Prostate gland (tissue), 2 donors: ENCODE results near the gene GPR183. TPM values are rescaled to one million over a fixed set of nuclear protein-coding genes. Genes with fewer than 3 reads are reported as not detected.

Source experiments
- DNase-seq: peaks from one replicate; pipeline ENCODE4 v3.0.0-alpha.2; 2019; ENCODE audit warnings: low spot score
- H3K27ac ChIP-seq, 2 donors: fragments of 200-600 bp; sonication (generic); 2 replicates each; pipeline ENCODE4 v1.5.1; 2017 to 2019
- H3K27me3 ChIP-seq: fragments of 200-600 bp; sonication (generic); replicated peaks from 2 replicates; pipeline ENCODE4 v1.5.1; 2019; ENCODE audit not compliant: insufficient read depth
- H3K36me3 ChIP-seq, 2 donors: fragments of 200-600 bp; sonication (generic); 1 replicate in 1 of 2; 2 replicates in 1 of 2; pipeline versions ENCODE4 v1.5.1 to v1.8.1; 2017 to 2019
- H3K4me1 ChIP-seq: fragments of 200-600 bp; sonication (generic); replicated peaks from 2 replicates; pipeline ENCODE4 v1.5.1; 2019
- H3K4me3 ChIP-seq, 2 donors: fragments of 200-600 bp; sonication (generic); 2 replicates each; pipeline ENCODE4 v1.5.1; 2017 to 2019
- H3K9me3 ChIP-seq: fragments of 200-600 bp; sonication (generic); 2 replicates; pipeline ENCODE4 v1.5.1; 2017
- POLR2A ChIP-seq: fragments of 450-650 bp; IDR thresholded peaks from one replicate; pipeline ENCODE4 v1.6.1; 2016; ENCODE audit warnings: antibody characterized with exemption, mild to moderate bottlenecking
- POLR2AphosphoS5 ChIP-seq: sonication (generic); formaldehyde crosslinking; IDR thresholded peaks from one replicate; pipeline ENCODE4 v1.6.1; 2017; ENCODE audit warnings: antibody characterized with exemption
- WGBS: methylation state at CpG from one replicate; pipeline ENCODE4 v1.1.5; 2018; 5-methylcytosine and 5-hydroxymethylcytosine counted together
- intact Hi-C: fragments of 100-400 bp; cut with DNase I; formaldehyde crosslinking; loops from one replicate; pipeline ENCODE4 v1.14.2; 2022
- total RNA-seq, 2 donors: library from RNA; depleted of rRNA; stranded (reverse); fragments of >200 nt; gene quantifications; one replicate each; pipeline ENCODE4 v1.1.0, GENCODE V29; 2016
- TF ChIP-seq, protein P1 (sequence below), 4 experiments: fragments of 200-600 bp in 2 of 4; fragments of 450-650 bp in 2 of 4; sonication (generic) in 2 of 4; IDR thresholded peaks; 1 replicate in 3 of 4; 2 replicates in 1 of 4; pipeline ENCODE4 v1.5.1; 2016 to 2019; ENCODE audit warnings: antibody characterized with exemption in 4 of 4, mild to moderate bottlenecking in 2 of 4, moderate library complexity in 2 of 4

Gene GPR183
- total RNA-seq, 2 donors from 2014 or later, result 2.6 to 3.8 TPM

DNA sequence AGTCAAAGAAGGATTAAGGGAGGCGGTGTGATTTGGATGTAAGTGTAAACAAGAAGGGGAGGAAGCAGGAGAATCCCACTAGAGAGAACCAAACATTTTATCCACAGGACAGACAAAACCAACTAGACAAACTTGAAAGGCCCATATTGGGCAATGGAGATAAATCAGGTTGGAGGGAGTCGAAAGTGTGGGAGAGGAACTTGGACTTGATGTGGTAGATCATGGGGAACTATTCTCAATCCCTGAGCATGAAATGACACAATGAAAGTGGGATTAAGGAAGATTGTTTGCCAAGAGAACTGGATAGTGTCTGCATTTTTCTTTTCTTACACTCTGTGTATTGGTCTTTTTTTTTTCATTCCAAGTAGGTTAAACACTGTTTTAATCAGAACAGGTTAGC lies 17.9 kb downstream of the GPR183 start:
- Histone ChIP-seq H3K4me3 (no peak overlapping the region), H3K36me3 (no peaks in the 10 kb centered on the region), H3K9me3 (no peaks in the 10 kb centered on the region), H3K27ac (no peak overlapping the region), H3K4me1 (no peaks in the 10 kb centered on the region), H3K27me3 (no peaks in the 10 kb centered on the region)
- intact Hi-C loops, result no loop called here
- TF ChIP-seq, protein P1, sequence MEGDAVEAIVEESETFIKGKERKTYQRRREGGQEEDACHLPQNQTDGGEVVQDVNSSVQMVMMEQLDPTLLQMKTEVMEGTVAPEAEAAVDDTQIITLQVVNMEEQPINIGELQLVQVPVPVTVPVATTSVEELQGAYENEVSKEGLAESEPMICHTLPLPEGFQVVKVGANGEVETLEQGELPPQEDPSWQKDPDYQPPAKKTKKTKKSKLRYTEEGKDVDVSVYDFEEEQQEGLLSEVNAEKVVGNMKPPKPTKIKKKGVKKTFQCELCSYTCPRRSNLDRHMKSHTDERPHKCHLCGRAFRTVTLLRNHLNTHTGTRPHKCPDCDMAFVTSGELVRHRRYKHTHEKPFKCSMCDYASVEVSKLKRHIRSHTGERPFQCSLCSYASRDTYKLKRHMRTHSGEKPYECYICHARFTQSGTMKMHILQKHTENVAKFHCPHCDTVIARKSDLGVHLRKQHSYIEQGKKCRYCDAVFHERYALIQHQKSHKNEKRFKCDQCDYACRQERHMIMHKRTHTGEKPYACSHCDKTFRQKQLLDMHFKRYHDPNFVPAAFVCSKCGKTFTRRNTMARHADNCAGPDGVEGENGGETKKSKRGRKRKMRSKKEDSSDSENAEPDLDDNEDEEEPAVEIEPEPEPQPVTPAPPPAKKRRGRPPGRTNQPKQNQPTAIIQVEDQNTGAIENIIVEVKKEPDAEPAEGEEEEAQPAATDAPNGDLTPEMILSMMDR (IDR thresholded peaks at IDR 0.05), result no peak
- TF ChIP-seq POLR2A (no peak), POLR2AphosphoS5 (no peak)
- DNase-seq, result no peak
- WGBS, result 93% methylated on average over 2 of the region's 2 CpGs

DNA sequence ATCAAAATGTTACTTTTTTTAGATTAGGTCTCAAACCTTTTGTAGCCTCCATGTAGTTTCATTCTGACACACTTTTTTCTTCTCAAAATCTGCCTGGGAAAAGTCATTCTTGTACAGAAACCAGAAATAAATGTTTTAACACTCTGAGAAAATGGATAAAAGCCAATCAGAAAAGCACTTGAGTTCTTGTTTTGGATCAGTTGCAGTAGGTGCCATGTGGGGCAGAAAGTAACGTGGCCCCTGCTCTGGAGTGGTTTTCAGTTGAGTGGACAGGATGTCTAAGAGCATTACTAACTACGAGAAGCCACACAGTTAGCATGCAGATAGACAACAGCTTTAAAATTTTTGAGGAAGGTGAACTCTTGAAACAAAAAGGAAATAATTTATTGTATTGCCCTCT lies 19.1 kb downstream of the GPR183 start:
- Histone ChIP-seq H3K4me1 (no peaks in the 10 kb centered on the region), H3K9me3 (no peaks in the 10 kb centered on the region), H3K27ac (no peak overlapping the region), H3K27me3 (no peaks in the 10 kb centered on the region), H3K36me3 (no peaks in the 10 kb centered on the region), H3K4me3 (no peak overlapping the region)
- DNase-seq, result no peak
- TF ChIP-seq POLR2AphosphoS5, result no peak
- intact Hi-C loops, result no loop called here
- 52% methylated on average over 2 of the region's 2 CpGs for WGBS

DNA sequence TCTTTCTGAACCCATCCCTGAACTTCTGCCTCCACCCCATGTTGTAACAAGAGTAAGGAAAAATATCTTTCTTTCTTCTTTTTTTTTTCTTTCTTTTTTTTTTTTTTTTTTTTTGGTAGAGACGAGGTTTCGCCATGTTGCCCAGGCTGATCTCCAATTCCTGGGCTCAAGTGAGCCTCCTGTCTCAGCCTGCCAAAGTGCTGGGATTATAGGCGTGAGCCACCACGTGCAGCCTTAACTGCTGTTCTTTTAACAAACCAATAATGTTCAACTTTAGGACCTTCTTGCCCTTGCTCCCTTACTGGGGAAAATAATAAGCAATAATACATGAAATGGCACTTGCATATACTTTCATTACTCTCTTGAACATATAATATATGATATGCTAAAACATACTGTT lies 19.6 kb downstream of the GPR183 start:
- Histone ChIP-seq H3K4me3 (no peak overlapping the region), H3K27me3 (no peaks in the 10 kb centered on the region), H3K27ac (no peak overlapping the region), H3K36me3 (no peaks in the 10 kb centered on the region), H3K9me3 (no peaks in the 10 kb centered on the region), H3K4me1 (no peaks in the 10 kb centered on the region)
- TF ChIP-seq POLR2A (no peak), POLR2AphosphoS5 (no peak)
- TF ChIP-seq, protein P1 (IDR thresholded peaks at IDR 0.05), result no peak
- 32% methylated on average over 4 of the region's 4 CpGs for WGBS
- DNase-seq, result no peak
- intact Hi-C loops, result no loop called here

GRCh38 chr13:99285432-99286182 lies 21.6 kb downstream of the GPR183 start:
- WGBS, result 82% methylated on average over 10 of the region's 10 CpGs
- Histone ChIP-seq H3K27ac (no peak overlapping the region), H3K4me1 (no peaks in the 10 kb centered on the region), H3K36me3 (no peaks in the 10 kb centered on the region), H3K4me3 (no peak overlapping the region), H3K9me3 (no peaks in the 10 kb centered on the region), H3K27me3 (no peaks in the 10 kb centered on the region)
- intact Hi-C loops, result no loop called here
- DNase-seq, result no peak
- TF ChIP-seq POLR2A (no peak), POLR2AphosphoS5 (no peak)
- TF ChIP-seq, protein P1 (IDR thresholded peaks at IDR 0.05), result no peak

DNA sequence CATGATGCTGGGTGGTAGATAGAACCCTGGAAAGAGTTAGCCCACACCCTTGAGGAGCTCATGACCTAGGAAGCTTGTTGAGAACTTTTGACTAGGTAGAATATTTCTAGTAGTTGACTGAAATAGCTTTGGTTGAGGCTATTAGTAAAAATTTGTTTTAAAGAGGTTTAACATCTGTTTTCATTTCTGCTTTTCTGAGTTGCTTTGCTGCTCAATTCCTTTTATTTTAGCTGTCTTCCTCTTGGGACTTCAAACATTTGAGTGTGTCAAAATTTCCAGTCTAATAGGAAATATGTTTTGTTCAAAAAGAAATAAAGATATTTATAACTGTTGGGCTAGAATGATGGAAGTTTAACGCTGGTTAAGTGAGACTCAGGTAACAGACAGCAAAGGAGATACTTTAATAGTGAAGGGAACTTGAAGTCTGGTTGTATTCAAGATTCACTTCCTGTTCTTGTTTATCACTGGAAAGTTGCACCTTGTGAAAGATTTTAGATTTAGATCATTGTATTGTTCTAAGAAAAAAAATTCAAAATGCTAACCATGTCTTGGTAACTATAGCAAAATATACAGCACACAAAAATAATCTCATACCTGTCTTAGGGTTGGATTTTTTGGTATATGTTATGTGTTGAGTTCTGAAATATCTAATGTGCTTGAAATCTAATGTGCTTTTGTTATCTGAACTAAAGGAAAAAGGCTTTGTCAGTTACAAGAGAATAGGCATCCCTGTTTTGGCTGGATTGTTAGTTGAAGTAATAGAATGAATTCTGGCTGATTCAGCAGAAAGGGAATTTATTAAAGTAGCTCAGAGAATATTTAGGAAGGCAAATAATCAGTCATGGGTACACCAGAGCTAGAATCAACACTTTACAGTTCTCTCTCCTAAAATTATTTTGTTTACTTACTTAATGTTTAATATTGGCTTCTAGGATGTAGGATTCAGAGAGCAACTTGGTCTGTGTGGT lies 24.7 kb downstream of the GPR183 start:
- Histone ChIP-seq H3K4me3 (no peak overlapping the region), H3K9me3 (no peaks in the 10 kb centered on the region), H3K27me3 (no peaks in the 10 kb centered on the region), H3K27ac (no peak overlapping the region), H3K4me1 (no peaks in the 10 kb centered on the region), H3K36me3 (no peaks in the 10 kb centered on the region)
- intact Hi-C loops, result no loop called here
- 71% methylated on average over 1 of the region's 1 CpG for WGBS
- DNase-seq, result no peak
- TF ChIP-seq POLR2A (no peak), POLR2AphosphoS5 (no peak)
- TF ChIP-seq, protein P1 (IDR thresholded peaks at IDR 0.05), result no peak
